Measurements from ENCODE around the gene COP1.

Gene COP1

DNA sequence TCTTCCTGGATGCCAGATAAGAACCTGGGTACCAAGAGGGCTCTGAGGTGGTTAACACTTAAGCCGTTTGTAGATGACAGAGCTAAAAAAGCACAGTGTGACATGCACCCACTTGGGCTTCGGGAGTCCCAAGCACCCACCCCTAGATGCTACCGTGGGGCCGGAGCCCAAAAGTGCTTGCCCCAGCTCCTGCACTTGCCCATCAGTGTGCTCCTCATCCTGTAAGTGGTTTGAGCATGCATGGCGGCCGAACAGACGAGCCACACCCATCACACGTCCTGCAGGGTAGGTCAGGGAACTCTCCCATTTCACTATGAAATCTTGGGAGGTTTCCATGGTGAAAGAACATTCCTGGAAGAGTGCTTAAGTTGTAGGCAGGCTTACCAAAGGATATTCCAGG is 304.8 kb downstream of the COP1 start:
- DNase-seq (ENCODE audit: low read depth): no peak
- TF ChIP-seq, protein P1, sequence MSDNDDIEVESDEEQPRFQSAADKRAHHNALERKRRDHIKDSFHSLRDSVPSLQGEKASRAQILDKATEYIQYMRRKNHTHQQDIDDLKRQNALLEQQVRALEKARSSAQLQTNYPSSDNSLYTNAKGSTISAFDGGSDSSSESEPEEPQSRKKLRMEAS (IDR thresholded peaks at IDR 0.05; ENCODE audit: low read depth, low read length): no peak
- no peak for TF ChIP-seq POLR2A (IDR thresholded peaks at IDR 0.05; ENCODE audit: extremely low read depth, insufficient read length)
- H3K4me3 ChIP-seq (ENCODE audit: low read depth, low read length): no peak overlapping the region

DNA sequence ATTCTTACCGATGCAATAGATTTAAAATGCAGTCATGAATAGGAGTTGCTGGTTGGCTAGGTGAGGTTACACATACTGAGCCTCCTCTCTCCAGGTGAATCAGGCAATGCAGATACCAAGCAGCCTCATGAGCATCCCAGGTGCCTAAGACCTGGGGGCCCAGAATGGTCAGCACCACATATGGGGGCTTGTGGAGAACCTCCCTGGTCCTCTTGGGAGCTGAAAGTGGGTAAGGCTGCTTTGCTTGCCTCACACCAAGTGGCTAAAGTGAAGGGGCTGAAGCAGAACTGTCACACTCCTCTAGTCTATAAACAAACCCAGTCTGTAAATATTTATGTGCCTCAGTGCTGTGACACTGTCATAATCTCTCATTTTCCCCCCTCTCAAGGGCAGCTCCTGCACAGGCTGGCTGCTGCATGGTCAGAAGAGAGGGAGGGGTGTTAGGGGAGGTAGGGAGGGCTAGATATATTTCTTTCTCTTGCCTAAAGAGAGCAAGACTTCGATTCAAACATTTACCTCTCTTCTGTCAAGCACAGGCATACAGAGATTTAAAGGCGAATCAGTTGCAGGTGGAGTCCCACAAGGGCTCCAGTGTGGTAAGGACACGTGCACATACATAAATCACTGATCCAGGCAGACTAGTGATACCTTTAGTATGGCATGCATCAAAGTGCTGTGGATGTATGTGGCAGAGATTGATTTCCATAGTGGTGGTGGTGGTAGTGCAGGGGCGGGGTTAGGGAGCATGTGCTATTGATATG is 305.8 kb downstream of the COP1 start:
- no peak for DNase-seq (ENCODE audit: low read depth)
- TF ChIP-seq MYC (IDR thresholded peaks at IDR 0.05; ENCODE audit: low read depth, low read length) (no peak), POLR2A (IDR thresholded peaks at IDR 0.05; ENCODE audit: extremely low read depth, insufficient read length) (no peak)
- TF ChIP-seq, protein P2, sequence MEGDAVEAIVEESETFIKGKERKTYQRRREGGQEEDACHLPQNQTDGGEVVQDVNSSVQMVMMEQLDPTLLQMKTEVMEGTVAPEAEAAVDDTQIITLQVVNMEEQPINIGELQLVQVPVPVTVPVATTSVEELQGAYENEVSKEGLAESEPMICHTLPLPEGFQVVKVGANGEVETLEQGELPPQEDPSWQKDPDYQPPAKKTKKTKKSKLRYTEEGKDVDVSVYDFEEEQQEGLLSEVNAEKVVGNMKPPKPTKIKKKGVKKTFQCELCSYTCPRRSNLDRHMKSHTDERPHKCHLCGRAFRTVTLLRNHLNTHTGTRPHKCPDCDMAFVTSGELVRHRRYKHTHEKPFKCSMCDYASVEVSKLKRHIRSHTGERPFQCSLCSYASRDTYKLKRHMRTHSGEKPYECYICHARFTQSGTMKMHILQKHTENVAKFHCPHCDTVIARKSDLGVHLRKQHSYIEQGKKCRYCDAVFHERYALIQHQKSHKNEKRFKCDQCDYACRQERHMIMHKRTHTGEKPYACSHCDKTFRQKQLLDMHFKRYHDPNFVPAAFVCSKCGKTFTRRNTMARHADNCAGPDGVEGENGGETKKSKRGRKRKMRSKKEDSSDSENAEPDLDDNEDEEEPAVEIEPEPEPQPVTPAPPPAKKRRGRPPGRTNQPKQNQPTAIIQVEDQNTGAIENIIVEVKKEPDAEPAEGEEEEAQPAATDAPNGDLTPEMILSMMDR (IDR thresholded peaks at IDR 0.05; ENCODE audit: low read depth, low read length): no peak
- TF ChIP-seq, protein P1 (IDR thresholded peaks at IDR 0.05; ENCODE audit: low read depth, low read length): no peak
- H3K4me3 ChIP-seq (ENCODE audit: low read depth, low read length): no peak overlapping the region

DNA sequence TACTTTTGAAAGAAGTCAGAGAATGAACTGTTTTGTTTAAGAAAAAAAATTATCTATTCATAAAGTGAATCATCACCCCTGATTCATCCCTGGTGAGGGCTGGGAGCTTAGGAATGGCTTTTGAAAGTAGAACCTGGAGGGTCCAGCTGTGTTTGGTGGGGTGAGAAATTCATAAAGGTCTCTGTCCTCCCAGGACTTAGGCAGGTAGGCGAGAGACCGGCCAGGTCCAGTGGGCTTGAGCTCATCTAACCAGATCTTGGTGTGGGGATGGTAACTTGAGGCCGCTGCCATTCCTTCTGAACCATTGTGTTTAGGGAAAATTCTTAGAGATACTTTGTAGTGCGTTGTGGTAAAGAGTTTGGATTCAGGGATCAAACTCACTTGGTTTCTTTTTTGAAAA is 306.9 kb downstream of the COP1 start:
- no peak overlapping the region for H3K4me3 ChIP-seq (ENCODE audit: low read depth, low read length)
- TF ChIP-seq POLR2A (IDR thresholded peaks at IDR 0.05; ENCODE audit: extremely low read depth, insufficient read length): no peak
- no peak for DNase-seq (ENCODE audit: low read depth)

DNA sequence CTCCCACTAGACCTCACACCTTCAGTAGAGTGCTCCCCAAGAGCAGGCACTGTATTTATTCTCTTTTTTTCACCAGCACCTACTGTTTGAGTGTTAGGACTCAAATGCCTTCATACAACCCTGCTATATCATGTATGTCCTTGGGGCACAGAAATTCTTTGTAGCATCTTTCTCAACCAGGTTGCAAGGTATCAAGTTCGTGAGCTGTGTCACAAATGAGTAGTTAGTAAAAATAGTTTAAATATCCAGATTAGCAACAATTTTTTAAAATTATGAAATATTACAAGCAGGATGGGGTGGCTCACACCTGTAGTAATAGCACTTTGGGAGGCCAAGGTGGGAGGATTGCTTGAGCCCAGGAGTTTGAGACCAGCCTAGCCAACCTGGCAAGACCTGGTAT is 311.1 kb downstream of the COP1 start:
- TF ChIP-seq POLR2A (IDR thresholded peaks at IDR 0.05; ENCODE audit: extremely low read depth, insufficient read length) (no peak), MYC (IDR thresholded peaks at IDR 0.05; ENCODE audit: low read depth, low read length) (no peak)
- TF ChIP-seq, protein P1 (IDR thresholded peaks at IDR 0.05; ENCODE audit: low read depth, low read length): no peak
- TF ChIP-seq, protein P2 (IDR thresholded peaks at IDR 0.05; ENCODE audit: low read depth, low read length): no peak
- no peak overlapping the region for H3K4me3 ChIP-seq (ENCODE audit: low read depth, low read length)
- no peak for DNase-seq (ENCODE audit: low read depth)

Data from NB4 (cell line).